NB4 (cell line): Measurements from ENCODE around the gene OPRD1.

Experiments
- CTCF ChIP-seq: IDR thresholded peaks from one replicate; pipeline ENCODE4 v1.5.1; 2012; ENCODE audit warnings: low read depth, low read length
- POLR2A ChIP-seq: IDR thresholded peaks from 2 replicates; pipeline ENCODE4 v1.6.1; 2011; ENCODE audit warnings: mild to moderate bottlenecking; ENCODE audit not compliant: insufficient read length; ENCODE audit errors: extremely low read depth

- TF ChIP-seq CTCF (no peak), POLR2A (no peak)
These were observed 50.8 kb downstream of the OPRD1 start for GRCh38 chr1:28862571-28863403.
